ENCODE data around the gene PABPC1L2A. TPM values are rescaled to one million over a fixed set of nuclear protein-coding genes. Genes with fewer than 3 reads are reported as not detected.
"Not testable (repeated sequence)": the region's sequence is repeated elsewhere in the genome, so short reads cannot be mapped to it uniquely, and the experiment has no call there.

The PABPC1L2A gene
- total RNA-seq, result not detected
- not detected for total RNA-seq (2013)
- 0 reads per million in 29 experiments for total RNA-seq

- H3K4me3 ChIP-seq (ENCODE audit: control insufficient read depth in 1 of 2, extremely low read depth in 1 of 2, low read length in 1 of 2); POLR2A ChIA-PET; H3K36me3 Mint-ChIP-seq; DNase-seq; H3K9me3 ChIP-seq; H3K36me3 ChIP-seq (ENCODE audit: control insufficient read depth in 2 of 2, extremely low read depth in 1 of 2, insufficient read depth in 1 of 2, low read length in 1 of 2); H3K4me3 Mint-ChIP-seq; ATAC-seq (replicated peaks in 1 of 4); H3K27ac ChIP-seq (ENCODE audit: low read length); H3K27me3 ChIP-seq (replicated peaks in 1 of 2; ENCODE audit: control insufficient read depth in 2 of 2, extremely low read depth in 1 of 2, insufficient read depth in 2 of 2, low read length in 1 of 2); H3K4me1 ChIP-seq (ENCODE audit: control insufficient read depth in 1 of 2, extremely low read depth in 1 of 2, insufficient read depth in 2 of 2, low read length in 2 of 2); H3K9me3 Mint-ChIP-seq; H3K4me1 Mint-ChIP-seq; CTCF ChIA-PET; H3K27ac Mint-ChIP-seq: not testable (repeated sequence)
- WGBS (ENCODE audit: insufficient coverage), result no CpG with 5 or more reads among the region's 45 CpGs
- peaks cover 13 to 21% of the 10 kb centered on the region in 2 donors for H3K27me3 Mint-ChIP-seq
These were observed at the start of gene PABPC1L2A for GRCh38 chrX:73079024-73079562. PABPC1L2A (minus strand) TSS chrX:73079512; CDS start chrX:73079386, 126 bp downstream.

DNA sequence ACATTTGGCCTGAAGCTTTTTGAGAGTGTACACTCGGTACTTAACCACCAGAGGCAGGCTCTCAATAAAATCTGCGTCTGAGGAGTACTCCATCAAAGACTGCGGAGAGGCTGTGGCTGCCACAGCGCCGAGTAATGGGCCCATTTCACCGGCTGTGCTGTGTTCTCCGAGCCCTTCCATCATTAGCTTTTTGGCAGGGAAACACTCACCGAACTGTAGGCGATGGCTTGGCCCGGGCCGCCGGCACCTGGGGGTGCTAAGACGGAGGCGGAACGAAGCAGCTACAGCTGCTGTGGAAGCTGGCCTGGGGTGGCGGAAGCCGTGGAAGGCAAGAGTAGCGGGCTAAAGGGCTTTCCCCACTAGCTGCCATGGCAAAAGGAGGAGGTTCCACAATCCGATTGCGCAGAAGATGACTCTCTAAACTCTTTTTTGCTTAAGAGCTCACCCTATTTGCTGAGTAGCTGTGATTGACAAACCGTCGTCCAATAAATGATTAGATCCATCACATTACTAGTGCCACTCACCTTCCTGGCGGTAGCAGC lies 48.5 kb upstream of the PABPC1L2A start:
- ChIA-PET CTCF (no interaction called here), POLR2A (no interaction called here)
- no peak overlapping the region for H3K4me3 ChIP-seq (ENCODE audit: control insufficient read depth in 1 of 2, extremely low read depth in 1 of 2, low read length in 1 of 2)
- Mint-ChIP-seq H3K27ac (no peak overlapping the region), H3K36me3 (no peaks in the 10 kb centered on the region), H3K4me3 (peak overlapping the region; percentile 44 to 58 (median 54)), H3K27me3 (peaks cover 8 to 38% of the 10 kb centered on the region in 2 donors), H3K9me3 (no peaks in the 10 kb centered on the region), H3K4me1 (peaks cover 0 to 1% (median 0%) of the 10 kb centered on the region in 3 donors)
- peak in 2 of 4 experiments; percentile 33 to 39 for ATAC-seq (replicated peaks in 1 of 4)
- 35% methylated on average over 18 of the region's 23 CpGs for WGBS (ENCODE audit: insufficient coverage)
- H3K36me3 ChIP-seq (ENCODE audit: control insufficient read depth in 2 of 2, extremely low read depth in 1 of 2, insufficient read depth in 1 of 2, low read length in 1 of 2), result no peaks in the 10 kb centered on the region
- H3K9me3 ChIP-seq, result no peaks in the 10 kb centered on the region
- no peak overlapping the region for H3K27ac ChIP-seq (ENCODE audit: low read length)
- H3K27me3 ChIP-seq (replicated peaks in 1 of 2; ENCODE audit: control insufficient read depth in 2 of 2, extremely low read depth in 1 of 2, insufficient read depth in 2 of 2, low read length in 1 of 2), result peaks cover 0 to 5% of the 10 kb centered on the region in 2 experiments
- peak in 13 of 35 experiments; percentile 0 to 28 (median 2) for DNase-seq
- H3K4me1 ChIP-seq (ENCODE audit: control insufficient read depth in 1 of 2, extremely low read depth in 1 of 2, insufficient read depth in 2 of 2, low read length in 2 of 2), result no peaks in the 10 kb centered on the region

- Histone ChIP-seq H3K36me3 (ENCODE audit: control insufficient read depth in 2 of 2, extremely low read depth in 1 of 2, insufficient read depth in 1 of 2, low read length in 1 of 2) (no peaks in the 10 kb centered on the region), H3K9me3 (no peaks in the 10 kb centered on the region), H3K27ac (ENCODE audit: low read length) (no peak overlapping the region), H3K4me3 (ENCODE audit: control insufficient read depth in 1 of 2, extremely low read depth in 1 of 2, low read length in 1 of 2) (no peak overlapping the region), H3K27me3 (replicated peaks in 1 of 2; ENCODE audit: control insufficient read depth in 2 of 2, extremely low read depth in 1 of 2, insufficient read depth in 2 of 2, low read length in 1 of 2) (peaks cover 0 to 5% of the 10 kb centered on the region in 2 experiments), H3K4me1 (ENCODE audit: control insufficient read depth in 1 of 2, extremely low read depth in 1 of 2, insufficient read depth in 2 of 2, low read length in 2 of 2) (no peaks in the 10 kb centered on the region)
- Mint-ChIP-seq H3K4me3 (no peak overlapping the region), H3K36me3 (no peaks in the 10 kb centered on the region), H3K4me1 (peaks cover 0 to 1% (median 0%) of the 10 kb centered on the region in 3 donors), H3K9me3 (no peaks in the 10 kb centered on the region), H3K27ac (no peak overlapping the region), H3K27me3 (peaks cover 8 to 38% of the 10 kb centered on the region in 2 donors)
- ChIA-PET CTCF (no interaction called here), POLR2A (no interaction called here)
- ATAC-seq (replicated peaks in 1 of 4) (no peak), DNase-seq (no peak)
- WGBS (ENCODE audit: insufficient coverage), result no CpG with 5 or more reads among the region's 6 CpGs
These were observed 46.9 kb upstream of the PABPC1L2A start for GRCh38 chrX:73126240-73126639.

DNA sequence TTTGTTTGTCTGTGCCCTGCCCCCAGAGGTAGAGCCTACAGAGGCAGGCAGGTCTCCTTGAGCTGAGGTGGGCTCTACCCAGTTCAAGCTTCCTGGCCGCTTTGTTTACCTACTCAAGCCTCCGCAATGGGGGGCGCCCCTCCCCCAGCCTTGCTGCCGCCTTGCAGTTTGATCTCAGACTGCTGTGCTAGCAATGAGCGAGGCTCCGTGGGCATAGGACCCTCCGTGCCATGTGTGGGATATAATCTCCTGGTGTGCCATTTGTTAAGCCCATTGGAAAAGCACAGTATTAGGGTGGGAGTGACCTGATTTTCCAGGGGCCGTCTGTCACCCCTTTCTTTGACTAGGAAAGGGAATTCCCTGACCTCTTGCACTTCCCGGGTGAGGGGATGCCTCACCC lies 20.2 kb upstream of the PABPC1L2A start:
- DNase-seq; H3K4me3 Mint-ChIP-seq; H3K9me3 ChIP-seq; ATAC-seq (replicated peaks in 1 of 4); H3K36me3 Mint-ChIP-seq; CTCF ChIA-PET; H3K27ac ChIP-seq (ENCODE audit: low read length); POLR2A ChIA-PET; H3K9me3 Mint-ChIP-seq; H3K27ac Mint-ChIP-seq; H3K4me1 Mint-ChIP-seq; H3K27me3 ChIP-seq (replicated peaks in 1 of 2; ENCODE audit: control insufficient read depth in 2 of 2, extremely low read depth in 1 of 2, insufficient read depth in 2 of 2, low read length in 1 of 2); H3K36me3 ChIP-seq (ENCODE audit: control insufficient read depth in 2 of 2, extremely low read depth in 1 of 2, insufficient read depth in 1 of 2, low read length in 1 of 2); H3K4me1 ChIP-seq (ENCODE audit: control insufficient read depth in 1 of 2, extremely low read depth in 1 of 2, insufficient read depth in 2 of 2, low read length in 2 of 2); H3K4me3 ChIP-seq (ENCODE audit: control insufficient read depth in 1 of 2, extremely low read depth in 1 of 2, low read length in 1 of 2): not testable (repeated sequence)
- WGBS (ENCODE audit: insufficient coverage), result no CpG with 5 or more reads among the region's 9 CpGs
- H3K27me3 Mint-ChIP-seq, result peaks cover 8 to 40% of the 10 kb centered on the region in 2 donors

- H3K36me3 Mint-ChIP-seq; H3K4me1 ChIP-seq (ENCODE audit: control insufficient read depth in 1 of 2, extremely low read depth in 1 of 2, insufficient read depth in 2 of 2, low read length in 2 of 2); H3K9me3 Mint-ChIP-seq; POLR2A ChIA-PET; H3K27me3 Mint-ChIP-seq; H3K9me3 ChIP-seq; H3K27ac ChIP-seq (ENCODE audit: low read length); H3K27ac Mint-ChIP-seq; CTCF ChIA-PET; H3K4me3 ChIP-seq (ENCODE audit: control insufficient read depth in 1 of 2, extremely low read depth in 1 of 2, low read length in 1 of 2); ATAC-seq (replicated peaks in 1 of 4); H3K4me1 Mint-ChIP-seq; H3K27me3 ChIP-seq (replicated peaks in 1 of 2; ENCODE audit: control insufficient read depth in 2 of 2, extremely low read depth in 1 of 2, insufficient read depth in 2 of 2, low read length in 1 of 2); H3K36me3 ChIP-seq (ENCODE audit: control insufficient read depth in 2 of 2, extremely low read depth in 1 of 2, insufficient read depth in 1 of 2, low read length in 1 of 2); H3K4me3 Mint-ChIP-seq: not testable (repeated sequence)
- no CpG with 5 or more reads among the region's 1 CpG for WGBS (ENCODE audit: insufficient coverage)
- DNase-seq, result peak in 3 of 35 experiments; percentile 1 to 15 (median 8)
These were observed 7.5 kb upstream of the PABPC1L2A start for GRCh38 chrX:73086766-73087165.

DNA sequence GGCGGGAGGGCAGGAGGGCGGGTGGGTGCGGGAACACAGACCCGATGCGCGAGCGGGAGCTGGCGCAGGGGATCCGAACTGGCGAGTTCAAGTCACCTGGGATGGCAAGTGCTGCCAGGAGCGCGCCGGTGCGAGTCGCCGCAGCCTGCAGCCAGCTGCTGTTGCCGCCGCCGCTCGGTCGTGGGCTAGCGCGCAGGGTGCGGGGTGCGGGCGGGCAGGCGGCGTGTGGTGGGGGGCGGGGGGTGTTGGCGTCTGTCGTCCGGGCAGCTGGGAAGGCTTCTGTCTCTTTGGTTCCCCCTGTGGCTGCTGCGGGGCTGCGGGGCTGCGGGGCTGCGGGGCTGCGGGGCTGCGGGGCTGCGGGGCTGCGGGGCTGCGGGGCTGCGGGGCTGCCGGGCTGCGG lies 572 bp upstream of the PABPC1L2A start:
- H3K4me1 ChIP-seq (ENCODE audit: control insufficient read depth in 1 of 2, extremely low read depth in 1 of 2, insufficient read depth in 2 of 2, low read length in 2 of 2); H3K27ac Mint-ChIP-seq; H3K9me3 Mint-ChIP-seq; H3K4me3 Mint-ChIP-seq; POLR2A ChIA-PET; ATAC-seq (replicated peaks in 1 of 4); H3K27ac ChIP-seq (ENCODE audit: low read length); H3K36me3 ChIP-seq (ENCODE audit: control insufficient read depth in 2 of 2, extremely low read depth in 1 of 2, insufficient read depth in 1 of 2, low read length in 1 of 2); H3K4me3 ChIP-seq (ENCODE audit: control insufficient read depth in 1 of 2, extremely low read depth in 1 of 2, low read length in 1 of 2); H3K4me1 Mint-ChIP-seq; H3K36me3 Mint-ChIP-seq; H3K27me3 ChIP-seq (replicated peaks in 1 of 2; ENCODE audit: control insufficient read depth in 2 of 2, extremely low read depth in 1 of 2, insufficient read depth in 2 of 2, low read length in 1 of 2); H3K9me3 ChIP-seq; DNase-seq; CTCF ChIA-PET: not testable (repeated sequence)
- WGBS (ENCODE audit: insufficient coverage), result no CpG with 5 or more reads among the region's 44 CpGs
- peaks cover 8 to 14% of the 10 kb centered on the region in 2 donors for H3K27me3 Mint-ChIP-seq

DNA sequence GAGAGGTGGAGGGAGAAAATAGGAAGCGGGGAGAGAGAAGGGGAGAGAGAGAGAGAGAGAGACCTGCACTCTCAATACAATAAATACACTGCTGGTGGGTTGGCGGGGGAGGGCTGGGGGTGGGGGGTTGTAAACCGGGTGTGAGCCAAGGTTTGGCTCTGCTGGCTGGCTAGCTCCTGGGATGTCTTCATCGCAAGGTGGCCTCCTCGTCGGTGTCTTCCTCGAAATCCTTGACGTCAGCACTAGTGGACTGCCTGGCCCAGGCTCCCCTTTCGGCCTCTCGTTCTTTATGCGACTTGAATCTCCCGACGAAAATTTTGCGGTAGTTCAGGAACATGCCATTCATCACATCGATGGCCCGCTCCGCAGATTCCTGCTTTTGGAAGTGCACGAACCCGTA lies 715 bp downstream of the PABPC1L2A start:
- peaks cover 13 to 26% of the 10 kb centered on the region in 2 donors for H3K27me3 Mint-ChIP-seq
- WGBS (ENCODE audit: insufficient coverage), result no CpG with 5 or more reads among the region's 19 CpGs
- DNase-seq; H3K4me3 Mint-ChIP-seq; H3K36me3 Mint-ChIP-seq; H3K4me3 ChIP-seq (ENCODE audit: control insufficient read depth in 1 of 2, extremely low read depth in 1 of 2, low read length in 1 of 2); ATAC-seq (replicated peaks in 1 of 4); H3K9me3 Mint-ChIP-seq; POLR2A ChIA-PET; H3K4me1 Mint-ChIP-seq; H3K9me3 ChIP-seq; H3K27ac ChIP-seq (ENCODE audit: low read length); H3K27ac Mint-ChIP-seq; H3K27me3 ChIP-seq (replicated peaks in 1 of 2; ENCODE audit: control insufficient read depth in 2 of 2, extremely low read depth in 1 of 2, insufficient read depth in 2 of 2, low read length in 1 of 2); CTCF ChIA-PET; H3K36me3 ChIP-seq (ENCODE audit: control insufficient read depth in 2 of 2, extremely low read depth in 1 of 2, insufficient read depth in 1 of 2, low read length in 1 of 2); H3K4me1 ChIP-seq (ENCODE audit: control insufficient read depth in 1 of 2, extremely low read depth in 1 of 2, insufficient read depth in 2 of 2, low read length in 2 of 2): not testable (repeated sequence)

Data from T-cell (primary cell).